IMR-90 (cell line): ENCODE data around the gene RFC2. TPM values are rescaled to one million over a fixed set of nuclear protein-coding genes. Genes with fewer than 3 reads are reported as not detected.
"Not testable (repeated sequence)": the region's sequence is repeated elsewhere in the genome, so short reads cannot be mapped to it uniquely, and the experiment has no call there.

Experiments
- ATAC-seq: fragments of 200-7000 bp; cut with Tn5 transposase; 2 replicates; pipeline ENCODE4 v1.9.1; 2020; ENCODE audit warnings: low read depth, mild to moderate bottlenecking, moderate library complexity
- BruUV-seq: library from RNA; stranded (reverse); fragments of 400-500 nt; replicated peaks from 2 replicates; lab custom pipeline; 2021; lab: Mats Ljungman, UMichigan
- CTCF ChIA-PET: fragments of 300-600 bp; formaldehyde crosslinking; extraction: SDS; loops from one replicate; lab custom pipeline; 2021; ENCODE audit warnings: antibody characterized with exemption; lab: Yijun Ruan, JAX
- POLR2A ChIA-PET: fragments of 300-600 bp; sonication (Branson Sonifier 250); formaldehyde crosslinking; loops from one replicate; lab custom pipeline; 2022; ENCODE audit warnings: antibody characterized with exemption; ENCODE audit not compliant: unreplicated experiment; lab: Charles Lee
- DNase-seq: peaks from one replicate; pipeline ENCODE4 v3.0.0; 2013
- H2AFZ ChIP-seq: replicated peaks from 2 replicates; pipeline ENCODE3; 2013; ENCODE audit warnings: low read length, mild to moderate bottlenecking; ENCODE audit not compliant: poor library complexity
- H2AK5ac ChIP-seq: 2 replicates; pipeline ENCODE4 v1.6.1; 2013; ENCODE audit warnings: low read depth, low read length, inconsistent platforms
- H2AK9ac ChIP-seq: replicated peaks from 2 replicates; pipeline ENCODE3; 2013; ENCODE audit warnings: mild to moderate bottlenecking, low read depth, low read length, moderate library complexity; ENCODE audit not compliant: poor library complexity
- H2BK120ac ChIP-seq: 2 replicates; pipeline ENCODE4 v1.6.1; 2013; ENCODE audit warnings: low read depth, low read length, inconsistent platforms
- H2BK15ac ChIP-seq: 3 replicates; pipeline ENCODE4 v1.6.1; 2013; ENCODE audit warnings: low read depth, low read length, inconsistent platforms
- H2BK20ac ChIP-seq: 2 replicates; pipeline ENCODE4 v1.6.1; 2013; ENCODE audit warnings: low read depth, mild to moderate bottlenecking, inconsistent platforms, low read length, moderate library complexity
- H2BK5ac ChIP-seq: 2 replicates; pipeline ENCODE4 v1.6.1; 2013; ENCODE audit warnings: mild to moderate bottlenecking, low read depth, low read length, inconsistent platforms; ENCODE audit not compliant: poor library complexity, severe bottlenecking
- H3K14ac ChIP-seq: replicated peaks from 2 replicates; pipeline ENCODE4 v1.6.1; 2013; ENCODE audit warnings: low read depth, low read length, inconsistent platforms
- H3K18ac ChIP-seq: 2 replicates; pipeline ENCODE4 v1.6.1; 2013; ENCODE audit warnings: low read depth, low read length, control low read depth
- H3K23ac ChIP-seq: 2 replicates; pipeline ENCODE4 v1.6.1; 2013; ENCODE audit warnings: low read depth, low read length, inconsistent platforms
- H3K27ac ChIP-seq: 2 replicates; pipeline ENCODE4 v1.5.1; 2013; ENCODE audit warnings: mild to moderate bottlenecking, control low read depth, low read length; ENCODE audit not compliant: insufficient read depth
- H3K27me3 ChIP-seq: 2 replicates; pipeline ENCODE4 v1.6.1; 2013; ENCODE audit warnings: low read length; ENCODE audit not compliant: control insufficient read depth, insufficient read depth
- H3K36me3 ChIP-seq: 2 replicates; pipeline ENCODE4 v1.6.1; 2013; ENCODE audit warnings: low read length, mixed read lengths; ENCODE audit not compliant: control insufficient read depth, insufficient read depth
- H3K4ac ChIP-seq: 2 replicates; pipeline ENCODE4 v1.6.1; 2013; ENCODE audit warnings: low read depth, low read length, inconsistent platforms
- H3K4me1 ChIP-seq: 2 replicates; pipeline ENCODE4 v1.6.1; 2013; ENCODE audit warnings: low read length, mixed read lengths; ENCODE audit not compliant: control insufficient read depth, insufficient read depth
- H3K4me2 ChIP-seq: 2 replicates; pipeline ENCODE4 v1.6.1; 2013; ENCODE audit warnings: low read depth, mild to moderate bottlenecking, control low read depth, low read length, moderate library complexity
- H3K4me3 ChIP-seq: 2 replicates; pipeline ENCODE4 v1.5.1; 2013; ENCODE audit warnings: low read depth, mild to moderate bottlenecking, control low read depth, low read length, moderate library complexity; ENCODE audit not compliant: insufficient read depth
- H3K56ac ChIP-seq: 2 replicates; pipeline ENCODE4 v1.6.1; 2013; ENCODE audit warnings: low read length, inconsistent platforms; ENCODE audit not compliant: insufficient read depth; ENCODE audit errors: extremely low read depth
- H3K79me1 ChIP-seq, 2 experiments: 2 replicates each; pipeline ENCODE4 v1.6.1; 2013; ENCODE audit warnings: low read length in 2 of 2, inconsistent platforms in 1 of 2, low read depth in 1 of 2
- H3K9ac ChIP-seq: 2 replicates; pipeline ENCODE4 v1.6.1; 2013; ENCODE audit warnings: low read depth, low read length, control low read depth
- H3K9me1 ChIP-seq: 2 replicates; pipeline ENCODE4 v1.6.1; 2013; ENCODE audit warnings: low read length, inconsistent platforms; ENCODE audit not compliant: insufficient read depth
- H3K9me3 ChIP-seq: 2 replicates; pipeline ENCODE4 v1.6.1; 2013; ENCODE audit warnings: low read length; ENCODE audit not compliant: control insufficient read depth, insufficient read depth
- H4K20me1 ChIP-seq: 2 replicates; pipeline ENCODE4 v1.6.1; 2013; ENCODE audit warnings: low read length, inconsistent platforms; ENCODE audit not compliant: insufficient read depth
- H4K5ac ChIP-seq: 2 replicates; pipeline ENCODE4 v1.6.1; 2013; ENCODE audit warnings: mild to moderate bottlenecking, low read depth, low read length, control low read depth
- H4K8ac ChIP-seq, 2 experiments: 2 replicates each; pipeline ENCODE4 v1.6.1; 2013; ENCODE audit warnings: low read depth in 2 of 2, low read length in 2 of 2, control low read depth in 1 of 2, inconsistent platforms in 1 of 2
- H4K91ac ChIP-seq: 2 replicates; pipeline ENCODE4 v1.6.1; 2013; ENCODE audit warnings: low read depth, low read length, inconsistent platforms; ENCODE audit not compliant: insufficient read depth
- CEBPB ChIP-seq: IDR thresholded peaks from 2 replicates; pipeline ENCODE4 v1.6.1; 2012; ENCODE audit warnings: low read depth, low read length, improper control_type of control experiment
- MAFK ChIP-seq: IDR thresholded peaks from 2 replicates; pipeline ENCODE4 v1.6.1; 2012; ENCODE audit warnings: low read depth, low read length, improper control_type of control experiment
- POLR2A ChIP-seq: IDR thresholded peaks from 2 replicates; pipeline ENCODE4 v1.6.1; 2012; ENCODE audit warnings: mild to moderate bottlenecking, low read depth, low read length
- RCOR1 ChIP-seq: IDR thresholded peaks from 2 replicates; pipeline ENCODE4 v1.6.1; 2012; ENCODE audit warnings: mild to moderate bottlenecking, low read length, improper control_type of control experiment; ENCODE audit not compliant: insufficient replicate concordance
- WGBS, 2 experiments: methylation state at CpG; one replicate each; pipeline versions ENCODE4 v1.1.5 to v1.1.7; 2013; ENCODE audit warnings: missing lambda C conversion rate in 2 of 2; ENCODE audit not compliant: insufficient read length in 1 of 2; ENCODE audit errors: extremely low coverage in 2 of 2; 5-methylcytosine and 5-hydroxymethylcytosine counted together
- dilution Hi-C: fragments of 300-500 bp; cut with HindIII; formaldehyde crosslinking; loops from one replicate; pipeline ENCODE4 v1.14.3; 2018; ENCODE audit warnings: low sequenced_read_pairs; ENCODE audit not compliant: unreplicated experiment
- in situ Hi-C: fragments of 300-500 bp; cut with MboI; formaldehyde crosslinking; loops from 3 replicates; pipeline ENCODE4 v1.14.3; 2019; ENCODE audit warnings: low sequenced_read_pairs, inconsistent platforms, mixed read lengths
- intact Hi-C: fragments of 100-400 bp; cut with micrococcal nuclease; formaldehyde crosslinking; loops from 2 replicates; pipeline ENCODE4 v1.10.0; 2022
- polyA plus RNA-seq, 3 experiments: library from polyadenylated mRNA; depleted of rRNA; stranded (reverse); fragments of >200 nt; gene quantifications; 2 replicates each; pipeline ENCODE4 v1.2.3, GENCODE V29; 2012; ENCODE audit warnings: low replicate concordance in 1 of 3
- total RNA-seq: library from RNA; depleted of rRNA; stranded (reverse); fragments of >200 nt; gene quantifications from 2 replicates; pipeline ENCODE4 v1.2.3, GENCODE V29; 2012

RFC2 gene
- total and polyA plus RNA-seq, 2 of the 4 experiments (the other 2 are of a cell fraction) = 25.2 to 37.8 TPM

DNA sequence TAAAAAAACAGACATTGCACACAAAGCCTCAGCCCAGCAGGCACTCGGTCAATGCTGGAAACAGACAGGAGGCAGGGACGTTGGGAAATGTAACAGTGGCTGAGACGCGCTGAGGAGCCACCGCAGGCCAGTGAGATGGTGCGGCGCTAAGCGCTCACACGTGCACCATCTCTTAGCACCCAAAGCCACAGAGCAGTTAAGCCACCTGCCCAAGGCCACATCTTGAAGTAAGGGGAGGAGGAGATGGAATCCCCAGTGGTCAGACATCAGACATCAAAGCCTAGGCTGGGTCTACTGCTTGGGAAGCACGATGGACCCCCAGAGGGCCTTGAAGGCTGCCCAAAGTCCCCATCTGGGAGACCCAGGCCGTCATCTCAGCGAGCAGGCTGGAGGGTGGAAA, 28.8 kb downstream of the RFC2 start:
- WGBS, 2 experiments = 82% methylated on average over 3 of the region's 12 CpGs; no CpG with 5 or more reads in 1 of the 2 experiments
- H2BK120ac ChIP-seq = no peak overlapping the region
- H3K56ac ChIP-seq = no peak overlapping the region
- H2BK5ac ChIP-seq = no peak overlapping the region
- no peak overlapping the region for H3K4me2 ChIP-seq
- H2AK5ac ChIP-seq = no peak overlapping the region
- no peak overlapping the region for H3K9ac ChIP-seq
- H3K79me1 ChIP-seq = no peaks in the 10 kb centered on the region
- no peak overlapping the region for H2AFZ ChIP-seq
- no peak overlapping the region for H2BK20ac ChIP-seq
- H3K14ac ChIP-seq = no peak overlapping the region
- no peaks in the 10 kb centered on the region; the same call in 1 of the 2 replicates for H3K27me3 ChIP-seq
- no peak overlapping the region for H4K8ac ChIP-seq
- H4K20me1 ChIP-seq = no peaks in the 10 kb centered on the region
- dilution Hi-C loops = no loop called here
- no peak overlapping the region for H3K27ac ChIP-seq
- H4K5ac ChIP-seq = no peak overlapping the region
- no peak overlapping the region for H2AK9ac ChIP-seq
- ATAC-seq (no peak), DNase-seq (no peak)
- TF ChIP-seq POLR2A (no peak), RCOR1 (no peak), CEBPB (no peak), MAFK (no peak)
- peaks cover 14% of the 10 kb centered on the region for H3K36me3 ChIP-seq
- no peak overlapping the region for H3K4me3 ChIP-seq
- intact Hi-C loops = no loop called here
- ChIA-PET CTCF (no interaction called here), POLR2A (no interaction called here)
- H3K23ac ChIP-seq = no peak overlapping the region
- H2BK15ac ChIP-seq = no peak overlapping the region
- no TSS peak for BruUV-seq
- in situ Hi-C loops = loop anchor here (25.0 kb wide), 1 partner anchor 137 kb away; no protein-coding TSS in a partner anchor
- H3K4me1 ChIP-seq = no peaks in the 10 kb centered on the region
- no peak overlapping the region for H4K91ac ChIP-seq
- no peak overlapping the region for H3K18ac ChIP-seq
- H3K4ac ChIP-seq = no peak overlapping the region
- H3K9me3 ChIP-seq = no peaks in the 10 kb centered on the region
- no peaks in the 10 kb centered on the region; the same call in 1 of the 2 replicates for H3K9me1 ChIP-seq

DNA sequence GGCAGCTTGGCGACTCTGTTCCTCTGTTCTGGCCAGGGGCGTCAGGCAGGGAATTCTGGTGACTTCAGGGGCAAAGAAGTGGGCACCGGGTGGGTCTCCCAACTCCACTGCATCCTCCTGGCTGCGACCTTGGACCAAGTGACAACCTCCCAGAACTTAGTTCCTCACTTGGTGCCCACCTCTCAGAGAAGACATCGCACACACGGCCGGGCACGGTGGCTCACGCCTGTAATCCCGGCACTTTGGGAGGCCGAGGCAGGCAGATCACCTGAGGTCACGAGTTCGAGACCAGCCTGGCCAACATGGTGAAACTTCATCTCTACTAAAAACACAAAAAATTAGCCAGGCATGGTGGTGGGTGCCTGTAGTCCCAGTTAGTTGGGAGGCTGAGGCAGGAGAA, 29.3 kb downstream of the RFC2 start:
- H3K9me3 ChIP-seq, H2BK20ac ChIP-seq, H4K8ac ChIP-seq, H4K5ac ChIP-seq, BruUV-seq, H3K4me3 ChIP-seq, H3K4me2 ChIP-seq, H4K91ac ChIP-seq, H2BK5ac ChIP-seq, DNase-seq, H3K27ac ChIP-seq, dilution Hi-C loops, H2AK9ac ChIP-seq, H4K20me1 ChIP-seq, H3K27me3 ChIP-seq, H2BK15ac ChIP-seq, POLR2A ChIA-PET, H3K18ac ChIP-seq, CTCF ChIA-PET, H2AFZ ChIP-seq, H3K9me1 ChIP-seq, H3K4ac ChIP-seq, H3K9ac ChIP-seq, H3K4me1 ChIP-seq, ATAC-seq, H3K14ac ChIP-seq, H2BK120ac ChIP-seq, H3K23ac ChIP-seq, intact Hi-C loops, H3K79me1 ChIP-seq, H2AK5ac ChIP-seq, H3K56ac ChIP-seq: not testable (repeated sequence)
- in situ Hi-C loops = loop anchor here (25.0 kb wide), 2 partner anchors 137 to 337 kb away; no protein-coding TSS in a partner anchor
- H3K36me3 ChIP-seq = peaks cover 13% of the 10 kb centered on the region
- WGBS, 2 experiments = 100% methylated on average over 2 of the region's 13 CpGs; no CpG with 5 or more reads in 1 of the 2 experiments
